ENCODE data around the gene ZNF563.

The ZNF563 gene

DNA sequence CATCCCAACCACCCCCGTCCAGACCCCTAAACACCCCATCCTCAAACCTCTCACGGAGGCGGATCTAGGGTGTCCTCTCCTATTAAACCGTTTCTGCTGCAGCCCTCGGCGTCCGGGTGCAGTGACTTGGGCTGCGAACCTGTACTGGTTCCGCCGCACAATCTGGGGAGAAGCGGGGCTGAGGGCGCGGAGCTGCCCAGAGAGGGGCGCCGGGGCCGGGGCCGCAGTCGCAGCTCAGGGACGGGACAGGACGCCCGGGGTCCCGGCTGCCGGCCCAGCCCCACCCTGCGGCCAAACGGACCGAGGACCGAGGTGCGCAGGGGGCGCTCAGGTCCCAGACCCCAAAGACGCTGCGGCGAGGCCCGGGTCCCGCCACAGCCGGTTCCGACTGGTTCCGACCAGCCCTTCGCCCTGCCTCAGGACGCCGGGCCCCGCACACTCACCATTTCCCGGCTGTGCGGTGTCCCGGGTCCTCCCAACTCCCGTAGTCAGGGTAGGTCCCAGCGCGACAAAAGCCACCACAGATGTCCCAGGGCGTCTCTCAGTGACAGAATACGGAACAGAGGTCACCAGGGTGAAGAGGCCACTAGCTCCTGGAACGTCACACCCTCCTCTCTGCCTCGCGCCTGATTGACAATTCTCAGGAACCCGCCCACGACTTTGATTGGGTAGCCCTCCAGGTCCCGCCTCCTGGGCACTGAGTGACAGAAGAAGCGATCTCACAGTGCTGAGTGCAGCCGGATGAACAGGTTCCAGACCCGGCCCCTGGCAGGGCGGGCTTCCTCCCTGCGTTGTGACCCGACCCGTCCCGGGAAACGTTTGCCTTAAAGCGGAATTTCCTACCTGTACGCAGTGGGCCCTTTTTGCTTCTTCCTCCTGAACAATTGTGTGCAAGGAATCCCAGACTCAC is 38.9 kb downstream of the ZNF563 start, which contains the start of gene ZNF44:
Gene ZNF44, minus strand, starts transcription at position 635 of the 910 bp plus-strand sequence. Its CDS starts 189 bp downstream, at position 446.
- FAIRE-seq = peak; percentile 61

- FAIRE-seq = no peak
Observed at GRCh38 chr19:12293777-12294248, 39.6 kb downstream of the ZNF563 start.

DNA sequence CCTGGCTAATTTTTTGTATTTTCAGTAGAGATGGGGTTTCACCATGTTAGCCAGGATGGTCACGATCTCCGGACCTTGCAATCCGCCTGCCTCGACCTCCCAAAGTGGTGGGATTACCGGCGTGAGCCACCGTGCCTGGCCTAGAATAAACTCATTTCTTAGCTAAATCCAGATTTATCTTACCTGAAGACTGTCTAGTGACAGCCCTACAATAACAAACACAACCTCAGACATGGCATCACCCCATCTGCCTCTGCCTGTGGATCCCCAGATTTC is 43.7 kb downstream of the ZNF563 start:
- no peak for FAIRE-seq

GRCh38 chr19:12287958-12288500 is 45.4 kb downstream of the ZNF563 start:
- no peak for FAIRE-seq

GRCh38 chr19:12284631-12285030 is 48.8 kb downstream of the ZNF563 start:
- FAIRE-seq = no peak

- FAIRE-seq = no peak
Observed at GRCh38 chr19:12284226-12284625, 49.2 kb downstream of the ZNF563 start.

GRCh38 chr19:12278713-12279112 is 54.7 kb downstream of the ZNF563 start:
- FAIRE-seq = no peak

DNA sequence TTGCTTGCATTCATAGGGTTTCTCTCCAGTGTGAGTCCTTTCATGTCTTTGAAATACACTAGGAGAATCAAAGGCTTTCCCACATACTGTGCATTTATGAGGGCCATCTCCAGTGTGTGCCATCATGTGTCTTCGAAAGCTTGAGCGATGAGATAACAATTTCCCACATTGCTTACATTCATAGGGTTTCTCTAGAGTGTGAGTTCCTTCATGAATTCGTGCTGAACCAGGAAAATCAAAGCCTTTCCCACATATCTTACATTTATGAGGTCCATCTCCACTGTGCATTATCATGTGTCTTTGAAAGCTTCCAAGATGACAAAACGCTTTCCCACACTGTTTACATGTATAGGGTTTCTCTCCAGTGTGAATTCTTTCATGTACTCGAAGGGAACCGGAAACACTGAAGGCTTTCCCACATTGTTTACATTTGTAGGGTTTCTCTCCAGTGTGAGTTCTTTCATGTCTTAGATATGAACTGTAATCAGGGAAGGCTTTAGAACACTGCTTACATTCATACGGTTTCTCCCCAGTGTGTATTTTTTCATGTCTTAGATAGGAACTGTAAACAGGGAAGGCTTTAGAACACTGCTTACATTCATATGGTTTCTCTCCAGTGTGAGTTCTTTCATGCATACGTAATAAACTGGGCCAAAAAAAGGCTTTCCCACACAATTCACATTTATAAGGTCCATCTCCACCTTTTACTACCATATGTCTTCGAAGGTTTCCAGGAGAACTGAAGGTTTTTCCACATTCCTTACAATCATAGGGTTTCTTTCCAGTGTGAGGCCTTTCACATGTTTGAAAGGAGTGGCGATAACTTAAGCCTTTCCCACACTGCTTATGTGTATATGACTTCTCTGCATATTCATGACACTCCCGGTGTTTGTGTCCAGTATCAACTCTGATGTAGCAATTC is 60.2 kb downstream of the ZNF563 start:
- FAIRE-seq = no peak

DNA sequence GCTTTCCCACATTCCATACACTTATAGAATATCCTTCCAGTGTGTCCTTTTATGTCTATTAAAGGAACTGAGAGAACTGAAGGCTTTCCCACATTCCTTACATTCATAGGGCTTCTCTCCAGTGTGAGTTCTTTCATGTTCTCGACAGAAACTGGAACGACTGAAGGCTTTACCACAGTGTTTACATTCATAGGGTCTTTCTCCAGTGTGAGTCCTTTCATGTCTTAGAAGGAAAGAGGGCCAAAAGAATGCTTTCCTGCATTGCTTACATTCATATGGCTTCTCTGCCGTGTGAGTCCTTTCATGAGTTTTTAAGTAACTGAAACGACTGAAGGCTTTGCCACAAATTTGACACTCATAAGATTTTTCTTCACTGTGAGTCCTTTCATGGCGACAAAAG is 61.0 kb downstream of the ZNF563 start:
- FAIRE-seq = no peak

DNA sequence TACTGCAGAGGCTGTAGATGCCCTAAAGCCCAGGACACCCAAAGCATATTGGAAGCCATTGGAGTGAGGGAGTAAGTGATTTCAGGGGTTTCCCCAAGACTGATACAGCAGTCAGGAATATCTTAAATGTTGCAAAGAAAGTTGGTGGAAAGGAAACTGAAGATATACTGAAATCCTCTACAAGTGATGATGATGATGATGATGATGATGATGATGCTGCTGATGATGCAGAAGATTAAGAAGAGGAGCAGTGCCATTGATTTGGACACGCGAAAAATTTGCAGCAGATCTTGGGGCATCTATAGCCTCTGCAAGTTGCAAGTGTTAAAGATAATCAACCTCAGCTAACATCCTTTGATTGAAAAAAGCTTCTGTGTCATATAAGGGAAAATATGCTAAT is 62.6 kb downstream of the ZNF563 start:
- no peak for FAIRE-seq

All from islet of Langerhans (tissue), 1 donor.